CD14-positive monocyte (primary cell): Measurements from ENCODE around the gene VRK3. TPM values are rescaled to one million over a fixed set of nuclear protein-coding genes. Genes with fewer than 3 reads are reported as not detected.
A peak's percentile ranks its signal among the peaks of the same experiment; 100 is the strongest.
"Not testable (repeated sequence)": the region's sequence is repeated elsewhere in the genome, so short reads cannot be mapped to it uniquely, and the experiment has no call there.

Source experiments
- DNase-seq, 3 donors: peaks; one replicate each; pipeline ENCODE4 v3.0.0-alpha.2; 2011 to 2022
- H2AFZ ChIP-seq: 2 replicates; pipeline ENCODE4 v1.6.0; 2012; ENCODE audit warnings: mild to moderate bottlenecking, low read depth, low read length, inconsistent platforms; ENCODE audit not compliant: insufficient read depth, poor library complexity, severe bottlenecking
- H3K27ac ChIP-seq, 2 donors: 1 replicate in 1 of 2; 2 replicates in 1 of 2; pipeline ENCODE4 v1.5.1; 2012 to 2013; ENCODE audit warnings: low read length in 2 of 2, control low read depth in 1 of 2, inconsistent platforms in 1 of 2, low read depth in 1 of 2, mild to moderate bottlenecking in 1 of 2
- H3K27me3 ChIP-seq, 2 donors: one replicate each; pipeline versions ENCODE4 v1.6.0 to v1.6.1; 2011 to 2013; ENCODE audit warnings: low read length in 2 of 2; ENCODE audit not compliant: control insufficient read depth in 2 of 2, insufficient read depth in 2 of 2
- H3K36me3 ChIP-seq, 2 donors: replicated peaks in 1 of 2; 1 replicate in 1 of 2; 2 replicates in 1 of 2; pipeline versions ENCODE4 v1.5.1 to v1.6.1; 2012 to 2013; ENCODE audit warnings: low read length in 2 of 2, control low read depth in 1 of 2, inconsistent platforms in 1 of 2, mild to moderate bottlenecking in 1 of 2; ENCODE audit not compliant: insufficient read depth in 2 of 2, control insufficient read depth in 1 of 2
- H3K4me1 ChIP-seq, 2 donors: 1 replicate in 1 of 2; 2 replicates in 1 of 2; pipeline versions ENCODE4 v1.5.1 to v1.6.1; 2012 to 2013; ENCODE audit warnings: low read length in 2 of 2, control low read depth in 1 of 2, inconsistent platforms in 1 of 2, mild to moderate bottlenecking in 1 of 2, moderate library complexity in 1 of 2; ENCODE audit not compliant: insufficient read depth in 2 of 2, control insufficient read depth in 1 of 2
- H3K4me2 ChIP-seq: replicated peaks from 2 replicates; pipeline ENCODE3; 2012; ENCODE audit warnings: low read length, moderate library complexity, mild to moderate bottlenecking; ENCODE audit not compliant: poor library complexity, severe bottlenecking; ENCODE audit errors: extremely low read depth
- H3K4me3 ChIP-seq, 3 experiments: fragments of 200-600 bp in 1 of 3; sonication (generic) in 1 of 3; replicated peaks in 1 of 3; 1 replicate in 2 of 3; 2 replicates in 1 of 3; pipeline ENCODE4 v1.5.1; 2011 to 2013; ENCODE audit warnings: low read length in 3 of 3, mild to moderate bottlenecking in 3 of 3, control low read depth in 2 of 3, low read depth in 2 of 3, inconsistent platforms in 1 of 3, moderate library complexity in 1 of 3
- H3K79me2 ChIP-seq: 2 replicates; pipeline ENCODE4 v1.6.0; 2012; ENCODE audit warnings: mild to moderate bottlenecking, control low read depth, inconsistent platforms, low read length, moderate library complexity; ENCODE audit not compliant: insufficient read depth
- H3K9ac ChIP-seq: 2 replicates; pipeline ENCODE4 v1.6.0; 2017; ENCODE audit warnings: low read length, mild to moderate bottlenecking; ENCODE audit not compliant: insufficient read depth, poor library complexity, severe bottlenecking
- H3K9me3 ChIP-seq, 2 donors: replicated peaks in 1 of 2; 1 replicate in 1 of 2; 2 replicates in 1 of 2; pipeline versions ENCODE4 v1.5.1 to v1.6.1; 2012 to 2013; ENCODE audit warnings: low read length in 2 of 2, control low read depth in 1 of 2; ENCODE audit not compliant: control insufficient read depth in 1 of 2, insufficient read depth in 1 of 2
- H4K20me1 ChIP-seq: 2 replicates; pipeline ENCODE4 v1.6.0; 2012; ENCODE audit warnings: mild to moderate bottlenecking, low read length, control low read depth, moderate library complexity; ENCODE audit not compliant: insufficient read depth
- H3K27ac Mint-ChIP-seq, 7 donors: one replicate each; pipeline ENCODE4 v1.8.0; 2020; ENCODE audit warnings: mild to moderate bottlenecking in 7 of 7, mixed read lengths in 7 of 7, moderate library complexity in 6 of 7, inconsistent platforms in 2 of 7
- H3K27me3 Mint-ChIP-seq, 3 donors: one replicate each; pipeline ENCODE4 v1.8.0; 2021 to 2022; ENCODE audit warnings: low read depth in 3 of 3, mild to moderate bottlenecking in 3 of 3, mixed read lengths in 3 of 3, moderate library complexity in 3 of 3, inconsistent platforms in 1 of 3
- H3K36me3 Mint-ChIP-seq, 2 donors: one replicate each; pipeline ENCODE4 v1.8.0; 2020; ENCODE audit warnings: mixed read lengths in 2 of 2, inconsistent platforms in 1 of 2, mild to moderate bottlenecking in 1 of 2
- H3K4me1 Mint-ChIP-seq: one replicate; pipeline ENCODE4 v1.8.0; 2020; ENCODE audit warnings: mild to moderate bottlenecking, mixed read lengths
- H3K4me3 Mint-ChIP-seq, 2 donors: one replicate each; pipeline ENCODE4 v1.8.0; 2020; ENCODE audit warnings: mild to moderate bottlenecking in 2 of 2, mixed read lengths in 2 of 2, moderate library complexity in 1 of 2
- H3K9me3 Mint-ChIP-seq, 7 donors: one replicate each; pipeline ENCODE4 v1.8.0; 2020 to 2022; ENCODE audit warnings: mixed read lengths in 7 of 7, mild to moderate bottlenecking in 6 of 7, moderate library complexity in 6 of 7, inconsistent platforms in 2 of 7
- WGBS: methylation state at CpG from one replicate; pipeline ENCODE4 v1.1.5; 2013; ENCODE audit warnings: missing lambda C conversion rate; ENCODE audit not compliant: insufficient coverage; 5-methylcytosine and 5-hydroxymethylcytosine counted together
- intact Hi-C, 2 donors: fragments of 100-400 bp; cut with micrococcal nuclease; formaldehyde crosslinking; loops; one replicate each; pipeline versions ENCODE4 v1.15.0 to v1.15.1; 2023
- polyA plus RNA-seq, 3 donors: library from polyadenylated mRNA; depleted of rRNA in 1 of 3; unstranded in 2 of 3; stranded (reverse) in 1 of 3; fragments of 300-500 nt in 2 of 3; fragments of >200 nt in 1 of 3; fragmentation: Illumina TruSeq in 2 of 3; gene quantifications; 1 replicate in 2 of 3; 2 replicates in 1 of 3; pipeline ENCODE4 v1.2.3, GENCODE V29; 2012 to 2021
- TF ChIP-seq, protein P1 (sequence below): fragments of 200-600 bp; IDR thresholded peaks from one replicate; pipeline ENCODE4 v1.8.0; 2022; ENCODE audit warnings: antibody characterized with exemption, mild to moderate bottlenecking

The VRK3 gene
- polyA plus RNA-seq, 3 donors, result 42.8 to 47.3 (median 46.8) TPM

DNA sequence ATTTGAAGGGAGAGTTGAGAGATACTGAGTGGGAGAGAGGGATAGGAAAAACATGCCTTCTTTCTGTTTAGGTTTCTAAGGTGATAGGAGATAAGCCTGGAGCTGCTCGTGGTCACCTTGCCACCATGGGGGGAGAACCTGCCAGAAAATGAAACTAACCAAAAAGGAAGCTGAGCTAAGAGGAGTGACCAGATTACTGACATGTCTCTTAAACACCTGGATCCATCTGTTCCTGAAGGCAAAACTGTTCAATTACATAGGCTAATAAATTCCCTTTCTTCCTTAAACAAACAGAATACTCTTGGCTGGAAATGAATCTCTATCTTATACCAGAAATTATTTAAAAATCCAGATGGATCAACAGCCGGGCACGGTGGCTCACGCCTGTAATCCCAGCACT is 27.9 kb upstream of the VRK3 start:
- Mint-ChIP-seq H3K36me3 (peaks cover 0 to 5% of the 10 kb centered on the region in 2 donors), H3K27me3 (peaks cover 4 to 29% (median 9%) of the 10 kb centered on the region in 3 donors), H3K4me1 (peaks cover 17% of the 10 kb centered on the region), H3K27ac (peak overlapping the region in 1 of 7 donors; percentile 36), H3K9me3 (peaks cover 4 to 16% (median 14%) of the 10 kb centered on the region in 7 donors), H3K4me3 (no peak overlapping the region)
- H2AFZ ChIP-seq, result no peak overlapping the region
- no peak overlapping the region for H3K9ac ChIP-seq
- intact Hi-C loops, result no loop called here
- H3K79me2 ChIP-seq, result no peaks in the 10 kb centered on the region
- DNase-seq, result no peak
- no peaks in the 10 kb centered on the region for H3K36me3 ChIP-seq
- H3K9me3 ChIP-seq, result peaks cover 1 to 7% of the 10 kb centered on the region in 2 donors
- peaks cover 12 to 13% of the 10 kb centered on the region in 2 donors for H3K4me1 ChIP-seq
- H3K4me2 ChIP-seq, result no peak overlapping the region
- H3K4me3 ChIP-seq, result no peak overlapping the region
- no peak overlapping the region for H3K27ac ChIP-seq
- WGBS, result 0% methylated on average over 1 of the region's 4 CpGs
- TF ChIP-seq, protein P1, sequence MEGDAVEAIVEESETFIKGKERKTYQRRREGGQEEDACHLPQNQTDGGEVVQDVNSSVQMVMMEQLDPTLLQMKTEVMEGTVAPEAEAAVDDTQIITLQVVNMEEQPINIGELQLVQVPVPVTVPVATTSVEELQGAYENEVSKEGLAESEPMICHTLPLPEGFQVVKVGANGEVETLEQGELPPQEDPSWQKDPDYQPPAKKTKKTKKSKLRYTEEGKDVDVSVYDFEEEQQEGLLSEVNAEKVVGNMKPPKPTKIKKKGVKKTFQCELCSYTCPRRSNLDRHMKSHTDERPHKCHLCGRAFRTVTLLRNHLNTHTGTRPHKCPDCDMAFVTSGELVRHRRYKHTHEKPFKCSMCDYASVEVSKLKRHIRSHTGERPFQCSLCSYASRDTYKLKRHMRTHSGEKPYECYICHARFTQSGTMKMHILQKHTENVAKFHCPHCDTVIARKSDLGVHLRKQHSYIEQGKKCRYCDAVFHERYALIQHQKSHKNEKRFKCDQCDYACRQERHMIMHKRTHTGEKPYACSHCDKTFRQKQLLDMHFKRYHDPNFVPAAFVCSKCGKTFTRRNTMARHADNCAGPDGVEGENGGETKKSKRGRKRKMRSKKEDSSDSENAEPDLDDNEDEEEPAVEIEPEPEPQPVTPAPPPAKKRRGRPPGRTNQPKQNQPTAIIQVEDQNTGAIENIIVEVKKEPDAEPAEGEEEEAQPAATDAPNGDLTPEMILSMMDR, result no peak
- no peaks in the 10 kb centered on the region for H3K27me3 ChIP-seq
- H4K20me1 ChIP-seq, result no peaks in the 10 kb centered on the region

DNA sequence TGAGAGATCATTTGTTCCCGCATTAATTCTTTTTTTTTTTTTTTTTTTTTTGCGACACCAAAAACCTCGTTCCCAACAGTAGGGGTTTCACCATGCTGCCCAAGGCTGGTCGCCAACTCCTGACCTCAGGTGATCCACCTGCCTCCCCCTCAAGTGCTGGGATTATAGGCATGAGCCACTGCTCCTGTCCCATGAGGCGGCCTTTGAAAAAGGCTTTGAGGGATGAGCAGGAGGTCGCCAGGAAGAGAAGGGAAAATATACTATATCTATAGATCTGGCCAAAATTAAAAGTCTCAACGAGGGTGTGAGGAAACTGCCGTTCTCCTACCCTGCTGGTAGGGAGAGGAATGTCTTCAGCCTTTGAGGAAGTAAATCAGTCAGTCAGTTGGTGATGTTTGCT is 26.8 kb upstream of the VRK3 start:
- H3K9me3 Mint-ChIP-seq, result peaks cover 0 to 11% (median 7%) of the 10 kb centered on the region in 7 donors
- H3K27me3 ChIP-seq, result no peaks in the 10 kb centered on the region
- H3K4me1 Mint-ChIP-seq, result peaks cover 17% of the 10 kb centered on the region
- 39% methylated on average over 2 of the region's 8 CpGs for WGBS
- H2AFZ ChIP-seq, result no peak overlapping the region
- intact Hi-C loops, result loop anchor here in 1 of 2 donors (2.0 kb wide), 1 partner anchor 27 kb away; the partner anchor contains the start of gene VRK3
- peaks cover 4 to 9% of the 10 kb centered on the region in 2 donors for H3K36me3 Mint-ChIP-seq
- H3K79me2 ChIP-seq, result no peaks in the 10 kb centered on the region
- H3K4me3 Mint-ChIP-seq, result no peak overlapping the region
- H3K27ac Mint-ChIP-seq, result peak overlapping the region in 4 of 7 donors; percentile 5 to 91 (median 53)
- no peaks in the 10 kb centered on the region for H4K20me1 ChIP-seq
- no peak overlapping the region for H3K27ac ChIP-seq
- DNase-seq, result no peak
- TF ChIP-seq, protein P1, result peak; percentile 14
- peaks cover under 1% of the 10 kb centered on the region in 2 donors for H3K9me3 ChIP-seq
- no peak overlapping the region for H3K9ac ChIP-seq
- H3K27me3 Mint-ChIP-seq, result peaks cover 7 to 27% (median 9%) of the 10 kb centered on the region in 3 donors
- no peak overlapping the region for H3K4me2 ChIP-seq
- H3K4me1 ChIP-seq, result peaks cover 12 to 13% of the 10 kb centered on the region in 2 donors
- H3K4me3 ChIP-seq, result no peak overlapping the region
- H3K36me3 ChIP-seq, result peaks cover 0 to under 1% of the 10 kb centered on the region in 2 donors

DNA sequence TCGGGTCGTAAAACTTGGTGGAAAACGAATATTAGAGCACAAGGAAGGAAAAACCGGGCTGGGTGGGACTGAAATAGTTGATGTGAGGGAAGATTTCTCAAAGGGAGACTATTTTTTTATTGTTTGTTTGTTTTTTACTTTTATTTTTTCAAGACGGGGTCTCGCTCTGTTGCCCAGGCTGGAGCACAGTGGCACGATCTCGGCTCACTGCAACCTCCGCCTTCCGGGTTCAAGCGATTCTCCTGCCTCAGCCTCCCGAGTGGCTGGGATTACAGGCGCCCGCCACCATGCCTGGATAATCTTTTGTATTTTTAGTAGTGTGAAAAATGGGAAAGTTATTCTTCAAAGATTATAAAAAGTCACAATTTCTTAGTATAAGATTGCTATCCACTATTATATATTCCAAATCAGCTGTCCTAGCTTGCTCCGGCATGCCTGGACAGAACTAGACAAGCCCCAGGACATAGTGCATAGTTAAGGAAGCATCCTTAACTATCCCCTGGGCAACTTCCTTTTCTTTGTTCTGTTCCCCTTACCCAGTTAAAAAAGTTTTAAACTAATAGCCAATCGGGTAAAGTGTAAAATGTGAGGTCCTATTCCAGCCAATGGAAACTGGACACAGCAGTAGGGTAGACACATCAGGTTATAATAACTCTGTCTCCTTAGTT is 26.2 kb upstream of the VRK3 start:
- Histone ChIP-seq H2AFZ (peak overlapping the region; percentile 88), H3K4me1 (peaks cover 12 to 13% of the 10 kb centered on the region in 2 donors), H3K9ac (peak overlapping the region; percentile 63), H3K4me3 (peak overlapping the region in 2 of 3 experiments; percentile 62 to 82), H3K4me2 (peak overlapping the region; percentile 87)
- H3K9me3 Mint-ChIP-seq, result peaks cover 2 to 15% (median 10%) of the 10 kb centered on the region in 7 donors
- H3K27me3 Mint-ChIP-seq, result peaks cover 7 to 27% (median 9%) of the 10 kb centered on the region in 3 donors
- peaks cover 8 to 12% of the 10 kb centered on the region in 2 donors for H3K36me3 Mint-ChIP-seq
- not testable (repeated sequence) for H3K27me3 ChIP-seq, H3K79me2 ChIP-seq, H4K20me1 ChIP-seq, H3K27ac ChIP-seq, H3K36me3 ChIP-seq, H3K9me3 ChIP-seq
- 37% methylated on average over 10 of the region's 16 CpGs for WGBS
- intact Hi-C loops, result loop anchor here in 1 of 2 donors (2.0 kb wide), 1 partner anchor 27 kb away; the partner anchor contains the start of gene VRK3
- peak overlapping the region in 6 of 7 donors; percentile 74 to 92 (median 86) for H3K27ac Mint-ChIP-seq
- H3K4me1 Mint-ChIP-seq, result peaks cover 17% of the 10 kb centered on the region
- H3K4me3 Mint-ChIP-seq, result peak overlapping the region; percentile 94 to 95
- peak in 1 of 3 donors; percentile 11 for DNase-seq
